Measurements from ENCODE around the gene ACE2.
"Not testable (repeated sequence)": the region's sequence is repeated elsewhere in the genome, so short reads cannot be mapped to it uniquely, and the experiment has no call there.

Gene ACE2

DNA sequence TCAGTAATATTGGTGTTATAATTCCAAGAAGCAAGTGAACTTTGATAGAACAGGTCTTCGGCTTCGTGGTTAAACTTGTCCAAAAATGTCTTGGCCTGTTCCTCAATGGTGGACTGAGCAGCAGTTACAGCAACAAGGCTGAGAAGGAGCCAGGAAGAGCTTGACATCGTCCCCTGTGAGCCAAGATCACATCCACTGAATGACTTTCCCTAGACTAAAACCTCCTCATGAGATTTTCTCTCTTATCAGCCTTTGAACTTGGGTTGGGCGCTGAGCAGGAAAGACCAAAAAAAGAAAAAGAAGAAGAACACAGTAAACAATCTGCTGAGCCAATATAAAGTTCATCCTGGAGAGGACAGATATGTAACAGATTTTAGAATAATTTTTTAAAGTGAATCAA lies at the start of gene ACE2:
Gene ACE2 (minus strand): TSS at position 216 of the 400 bp plus-strand sequence. CDS start 49 bp downstream, at position 167.
- DNase-seq (ENCODE audit: low read depth) = no peak

DNA sequence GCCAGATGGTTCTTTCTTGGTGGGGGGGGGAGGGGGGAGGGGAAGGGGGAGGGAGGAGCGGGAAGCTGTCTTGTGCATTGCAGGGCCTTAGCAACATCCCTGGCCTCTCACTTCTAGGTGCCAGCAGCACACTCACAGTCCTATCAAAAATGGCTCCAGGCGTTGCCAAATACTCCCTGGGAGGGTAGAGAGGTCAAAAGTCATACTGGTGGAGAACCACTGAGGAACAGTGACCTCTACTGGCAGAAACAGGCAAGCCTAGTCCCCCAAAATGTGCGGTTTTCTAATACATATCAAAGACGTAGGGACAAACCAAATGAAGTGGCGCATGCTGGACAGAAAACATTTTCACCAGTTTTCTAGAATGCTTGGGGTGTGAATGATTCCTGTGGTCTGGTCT lies 46.8 kb upstream of the ACE2 start:
- not testable (repeated sequence) for DNase-seq (ENCODE audit: low read depth)

DNA sequence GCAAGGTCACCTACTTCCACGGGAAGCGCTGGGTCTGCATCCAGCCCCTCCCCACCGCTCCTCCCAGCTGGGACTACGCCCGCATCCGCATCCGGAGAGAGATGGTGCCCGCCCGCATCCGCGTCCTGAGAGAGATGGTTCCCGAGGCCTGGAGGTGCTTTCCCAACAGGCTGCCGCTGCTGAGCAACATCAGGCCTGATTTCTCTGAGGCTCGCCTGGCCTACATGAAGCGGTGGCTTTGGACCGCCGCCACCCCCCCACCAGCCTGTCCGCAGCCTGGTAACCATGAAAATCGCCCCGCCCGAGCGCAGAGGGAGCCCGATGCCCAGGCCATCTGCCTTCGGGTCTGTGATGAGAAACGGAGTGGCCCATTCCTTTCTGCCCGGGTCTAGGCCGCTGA lies 45.8 kb upstream of the ACE2 start:
- DNase-seq (ENCODE audit: low read depth) = no peak

DNA sequence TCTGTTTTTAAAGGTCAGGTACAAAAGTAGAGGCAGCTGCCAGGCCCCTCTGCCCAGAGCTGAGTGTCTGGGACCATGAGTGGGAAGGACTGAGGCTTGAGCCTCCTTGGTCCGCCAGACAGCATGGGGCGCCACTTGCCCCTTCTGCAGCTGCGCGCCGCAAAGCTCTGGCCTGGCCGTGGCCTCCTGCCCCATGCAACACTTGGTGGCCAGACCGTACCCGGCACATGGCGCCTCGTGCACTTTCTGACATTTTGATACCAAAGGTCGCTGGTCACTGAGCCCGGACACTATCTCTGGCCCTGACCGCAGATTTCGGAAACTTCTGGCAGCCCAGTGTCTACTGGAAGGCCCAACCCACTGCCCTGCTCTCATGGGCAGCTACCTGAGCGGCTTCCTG lies 45.3 kb upstream of the ACE2 start:
- no peak for DNase-seq (ENCODE audit: low read depth)

DNA sequence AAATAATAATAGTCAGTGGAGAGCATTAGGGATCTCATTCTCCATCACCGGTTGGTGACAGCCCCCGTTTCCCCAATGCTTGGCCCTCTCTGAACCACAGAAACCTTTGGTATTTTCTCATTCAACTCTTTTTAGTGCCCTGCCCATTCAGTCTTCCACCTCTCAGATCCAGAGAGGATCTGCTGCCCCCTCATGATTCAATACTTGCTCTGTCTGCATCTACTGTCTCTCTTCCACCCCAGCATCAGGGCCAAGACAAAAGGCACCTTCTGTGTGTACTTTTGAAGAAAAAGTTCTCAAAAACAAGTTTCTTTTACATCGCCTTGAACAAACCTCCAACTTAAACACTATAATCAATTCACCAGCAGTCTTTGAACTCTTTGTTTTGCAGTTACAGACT lies 44.5 kb upstream of the ACE2 start:
- DNase-seq (ENCODE audit: low read depth) = no peak

DNA sequence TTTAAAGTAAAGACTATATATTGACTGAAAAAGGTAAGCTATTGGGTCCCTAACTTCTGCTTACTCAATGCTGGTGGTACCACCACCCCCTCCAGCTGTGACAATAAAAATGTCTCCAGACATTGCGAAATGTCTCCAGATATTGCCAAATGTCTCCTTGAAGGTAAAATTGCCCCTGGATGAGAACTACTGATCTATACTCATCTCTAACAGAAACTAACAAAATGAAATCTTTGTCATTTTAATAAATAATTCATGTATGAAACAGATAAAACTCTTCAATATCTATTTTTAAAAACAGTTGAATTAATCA lies 43.8 kb upstream of the ACE2 start:
- DNase-seq (ENCODE audit: low read depth) = no peak

DNA sequence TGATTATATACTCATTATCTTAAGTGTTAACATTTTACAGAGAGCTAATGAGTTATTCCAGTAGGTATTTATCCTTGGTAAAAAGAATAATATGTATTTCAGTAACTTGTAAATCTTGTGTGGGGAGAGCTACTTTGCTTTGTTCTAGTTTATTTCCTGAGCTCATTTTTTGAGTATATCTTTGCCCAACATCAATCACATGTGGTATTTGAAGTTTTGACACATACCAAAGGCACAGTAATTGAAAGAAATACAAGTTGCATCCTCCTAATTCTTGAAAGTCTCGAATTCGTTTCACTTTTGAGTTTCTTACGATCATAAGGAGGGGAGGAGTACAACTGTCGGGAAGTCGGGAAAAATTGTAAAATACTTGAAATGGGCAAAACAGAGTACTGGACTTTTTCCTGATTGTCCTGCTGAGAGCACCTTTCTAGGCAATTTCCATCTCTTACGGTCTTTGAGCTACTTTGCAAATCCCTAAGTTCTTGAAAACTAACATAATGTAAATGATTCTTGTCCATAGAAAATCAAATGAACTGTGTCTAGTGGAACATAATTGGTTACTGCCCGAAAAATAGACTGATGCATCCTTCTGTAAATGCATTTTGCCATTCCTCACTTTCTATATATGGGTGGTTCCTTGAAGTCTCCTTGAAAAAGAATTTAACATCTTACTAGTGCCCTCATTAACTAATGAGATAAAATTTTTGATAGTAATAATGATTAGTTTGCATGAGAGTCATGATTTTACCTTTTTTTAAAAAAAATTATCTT lies 43.2 kb upstream of the ACE2 start:
- no peak for DNase-seq (ENCODE audit: low read depth)

DNA sequence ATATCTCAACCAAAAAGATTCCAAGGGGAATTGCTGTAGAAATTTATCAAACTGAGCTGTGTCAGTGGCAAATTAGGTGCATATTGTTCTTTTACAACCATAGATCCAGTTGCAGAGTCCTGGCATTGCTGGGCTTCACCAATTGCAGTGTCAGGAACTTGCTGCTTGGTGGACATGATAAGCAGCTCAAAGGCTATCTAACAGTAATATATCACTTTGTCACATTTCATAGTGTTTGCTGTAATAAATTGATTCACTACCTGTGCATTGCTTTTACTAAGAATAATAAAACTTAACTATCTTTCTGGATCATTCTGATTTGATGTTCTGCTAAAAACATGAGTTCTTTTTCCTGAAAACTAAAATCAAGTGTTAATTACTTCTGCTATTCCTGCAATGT lies 30.9 kb upstream of the ACE2 start:
- no peak for DNase-seq (ENCODE audit: low read depth)

DNA sequence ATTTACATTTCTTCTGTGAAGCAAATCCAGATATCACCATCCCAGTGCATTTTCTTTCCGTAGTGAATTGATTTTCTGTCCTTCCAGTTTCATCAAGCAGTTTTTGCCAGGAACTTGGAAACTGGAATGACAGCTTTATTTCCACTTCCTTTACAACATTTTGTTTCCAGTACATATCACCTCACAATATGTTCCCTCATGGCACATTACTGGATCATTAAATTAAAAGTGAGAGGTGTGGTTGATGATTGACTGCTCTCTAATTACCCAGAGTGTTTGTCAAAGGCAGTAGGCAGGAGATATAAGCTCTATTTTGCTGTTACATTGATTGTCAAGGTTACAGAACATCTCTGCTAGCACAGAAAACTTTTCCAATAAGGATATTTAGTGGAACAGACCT lies 22.3 kb upstream of the ACE2 start:
- DNase-seq (ENCODE audit: low read depth) = no peak

DNA sequence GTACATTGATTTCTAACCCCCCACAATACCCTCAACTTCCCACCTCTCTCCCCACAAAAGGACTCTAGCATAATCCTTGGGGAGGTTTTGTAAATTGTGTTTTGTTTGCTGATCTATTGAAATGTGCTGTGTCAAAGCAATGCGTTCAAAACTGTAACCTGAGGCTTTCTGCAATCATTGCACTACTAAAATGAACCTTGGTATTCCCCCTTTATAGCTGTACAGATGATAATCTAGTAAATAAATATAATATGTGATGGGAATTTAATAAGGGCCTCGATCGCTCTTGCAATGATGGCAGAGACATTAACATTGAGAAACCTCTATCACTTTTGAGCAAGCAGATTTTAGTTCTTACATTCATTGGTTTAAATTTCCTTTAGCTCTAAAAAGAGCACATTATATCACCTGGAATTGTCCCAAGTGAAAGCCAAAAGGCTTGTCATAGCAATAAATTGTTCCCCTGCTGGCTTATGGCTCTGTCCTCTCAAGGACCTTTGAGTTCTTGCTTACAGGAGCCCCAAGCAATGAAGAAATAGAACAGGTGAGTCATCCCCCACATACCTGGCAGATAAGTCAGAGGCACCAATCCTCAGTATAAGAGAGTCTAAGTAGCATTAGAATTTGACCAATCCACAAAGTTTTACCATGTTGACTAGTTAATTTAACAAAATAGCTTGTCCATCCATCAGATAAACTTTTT lies 18.4 kb upstream of the ACE2 start:
- no peak for DNase-seq (ENCODE audit: low read depth)

DNA sequence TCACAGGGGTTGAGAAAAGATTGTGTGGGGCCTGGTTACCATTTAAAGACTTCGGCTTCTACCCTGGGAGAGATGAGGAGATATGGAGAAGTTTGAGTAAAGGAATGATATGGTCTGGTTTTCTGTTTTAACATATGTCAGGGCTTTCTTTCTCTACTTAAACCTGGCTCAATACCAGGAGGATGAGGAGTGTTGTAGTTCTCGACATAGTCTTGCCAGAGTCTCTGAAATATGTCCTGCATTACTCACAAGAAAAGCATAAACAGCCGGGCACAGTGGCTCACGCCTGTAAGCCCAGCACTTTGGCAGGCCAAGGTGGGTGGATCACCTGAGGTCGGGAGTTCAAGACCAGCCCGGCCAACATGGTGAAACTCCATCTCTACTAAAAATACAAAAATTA lies 16.4 kb upstream of the ACE2 start:
- no peak for DNase-seq (ENCODE audit: low read depth)

DNA sequence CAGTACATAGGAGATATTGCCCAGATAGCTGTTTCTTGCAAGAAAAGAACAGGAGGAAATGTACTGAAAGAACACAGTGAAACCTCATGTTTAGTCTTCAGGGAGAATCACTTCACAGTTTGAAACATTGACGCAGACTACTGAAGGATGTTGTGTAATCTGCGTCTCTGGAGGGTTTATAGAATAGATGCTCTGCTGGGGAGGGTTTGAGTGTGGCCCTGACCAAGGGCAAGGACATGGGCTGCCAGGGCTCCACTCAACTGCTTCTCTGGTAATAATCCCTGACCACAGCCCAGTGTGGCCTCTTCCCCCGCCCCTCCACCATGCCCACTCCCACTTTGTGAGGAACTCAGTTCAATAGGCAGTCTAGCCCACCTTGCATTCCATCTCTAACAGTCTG lies 15.8 kb upstream of the ACE2 start:
- DNase-seq (ENCODE audit: low read depth) = no peak

DNA sequence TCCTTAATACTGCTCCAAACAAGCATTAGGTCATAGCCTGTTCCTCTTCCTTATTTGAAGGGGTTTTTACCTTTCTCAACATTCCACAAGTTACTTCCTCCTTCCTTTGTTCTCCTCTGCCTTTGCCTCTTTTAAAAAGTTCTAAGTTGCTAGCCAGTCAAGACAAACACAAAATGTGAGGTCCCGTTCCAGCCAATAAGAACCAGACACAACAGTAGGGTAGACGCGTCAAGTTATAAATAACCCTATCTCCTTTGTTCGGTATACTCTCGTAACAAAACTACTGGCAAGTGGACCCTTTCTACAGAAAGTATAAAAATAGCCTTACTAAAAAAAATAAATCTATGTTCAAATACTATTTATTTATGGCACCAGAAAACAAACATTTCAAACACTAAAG lies 6.3 kb upstream of the ACE2 start:
- no peak for DNase-seq (ENCODE audit: low read depth)

DNA sequence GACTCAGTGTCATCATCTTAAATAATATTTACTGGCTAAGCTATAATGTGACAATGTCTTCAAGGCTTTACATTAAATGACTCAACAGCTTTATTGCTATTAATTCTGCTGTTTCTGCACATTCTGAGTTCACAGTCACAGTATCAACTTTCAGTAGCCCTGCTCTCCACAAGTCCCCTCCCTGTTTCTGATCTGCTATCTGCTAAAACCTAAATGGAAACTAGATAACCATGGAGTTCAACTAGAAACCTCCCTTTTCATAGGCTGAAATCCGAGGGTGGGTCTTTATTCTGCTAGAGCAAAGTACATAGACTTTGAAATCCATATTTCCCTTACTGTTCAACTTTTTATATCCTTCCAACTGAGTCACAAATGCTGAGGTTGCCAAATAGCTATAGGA lies 5.4 kb upstream of the ACE2 start:
- no peak for DNase-seq (ENCODE audit: low read depth)

DNA sequence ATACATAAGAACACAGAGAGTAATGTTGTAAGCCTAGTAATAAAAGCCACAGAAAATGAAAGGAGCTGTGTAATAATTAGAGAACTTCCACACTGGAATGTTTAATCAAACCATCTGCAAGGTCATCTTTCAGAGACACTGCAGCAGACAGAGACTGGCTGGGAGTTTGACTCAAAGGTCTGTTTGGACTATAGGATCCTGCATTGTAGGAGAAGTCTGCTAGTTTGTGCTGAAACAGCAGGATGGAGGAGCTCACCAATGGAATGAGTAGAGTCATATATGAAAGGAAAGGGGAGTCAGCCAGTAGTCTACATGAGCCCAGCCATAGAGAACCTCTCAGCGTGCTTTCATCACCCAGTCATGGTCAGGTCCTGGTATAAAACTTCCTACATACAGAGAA lies 4.5 kb upstream of the ACE2 start:
- no peak for DNase-seq (ENCODE audit: low read depth)

DNA sequence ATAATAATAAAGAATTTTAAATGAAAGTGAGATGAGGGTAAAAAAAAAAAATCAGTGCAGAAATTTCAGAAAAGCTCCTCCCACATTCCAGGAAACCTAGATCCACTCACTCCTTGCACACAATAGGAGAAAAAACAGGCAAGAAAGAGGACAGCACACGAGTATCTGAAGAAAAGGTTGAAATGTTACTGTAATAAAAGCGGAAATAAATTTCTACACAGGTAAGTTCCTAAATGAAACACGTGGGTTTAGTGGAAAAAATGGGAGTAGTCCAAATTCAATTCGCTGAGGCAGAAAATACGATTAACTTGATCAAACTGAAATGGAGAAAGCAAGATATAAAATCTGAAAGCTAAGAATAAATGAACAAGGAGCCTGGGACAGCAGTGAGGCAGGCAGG lies 2.0 kb upstream of the ACE2 start:
- DNase-seq (ENCODE audit: low read depth) = no peak

DNA sequence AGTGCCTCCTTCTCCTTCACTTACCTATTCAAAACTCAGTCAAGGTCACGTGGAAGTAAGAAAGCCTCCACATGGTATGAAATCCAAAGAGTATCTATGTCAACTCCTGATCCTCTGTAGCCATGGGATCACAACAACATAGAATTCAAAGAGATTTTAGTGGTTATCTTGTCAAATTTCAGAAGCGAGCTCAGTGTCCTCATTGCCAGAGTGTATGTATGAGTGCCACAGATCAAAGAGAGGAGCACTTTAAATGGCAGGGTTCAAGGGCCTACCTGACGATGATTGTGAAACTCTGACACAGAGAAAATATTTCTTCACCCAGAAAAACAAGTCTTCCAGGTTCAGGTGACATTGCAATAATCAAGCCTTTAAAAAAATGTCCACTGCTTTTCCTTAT lies 1.2 kb upstream of the ACE2 start:
- DNase-seq (ENCODE audit: low read depth) = no peak

DNA sequence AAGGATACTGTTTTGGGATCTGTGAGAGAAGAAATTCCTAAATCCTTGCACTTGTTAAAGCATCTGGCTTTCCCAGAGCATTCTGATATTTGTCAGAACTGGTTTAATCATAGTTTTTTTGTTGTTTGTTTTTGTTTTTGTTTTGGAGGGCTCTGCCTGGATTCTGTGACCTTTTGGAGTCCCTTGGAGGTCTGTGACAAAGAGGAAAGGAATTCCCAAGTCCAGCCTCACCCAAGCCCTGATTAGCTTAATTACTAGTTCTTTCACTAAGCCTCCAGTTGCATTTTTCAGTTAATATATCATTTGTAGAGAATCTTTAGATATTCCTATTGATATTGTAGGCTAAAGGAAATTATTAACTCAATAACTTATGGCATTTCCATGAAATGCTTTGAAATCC lies 711 bp downstream of the ACE2 start:
- DNase-seq (ENCODE audit: low read depth) = no peak

DNA sequence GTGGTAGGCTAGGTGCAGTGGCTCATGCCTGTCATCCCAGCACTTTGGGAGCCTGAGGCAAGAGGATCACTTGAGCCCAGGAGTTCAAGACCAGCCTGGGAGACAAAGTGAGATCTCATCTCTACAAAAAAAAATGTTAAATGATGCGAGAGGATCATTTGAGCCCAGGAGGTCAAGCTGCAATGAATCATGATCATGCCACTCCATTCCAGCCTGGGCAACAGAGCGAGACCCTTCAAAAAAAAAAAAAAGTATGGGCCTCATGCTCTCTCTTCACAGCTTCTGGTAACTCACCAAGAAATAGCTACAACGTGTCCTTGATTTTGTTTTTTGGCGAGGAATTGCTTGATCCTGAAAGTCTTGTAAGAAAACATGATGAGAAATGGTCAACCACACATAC lies 1.3 kb downstream of the ACE2 start:
- DNase-seq (ENCODE audit: low read depth) = no peak

DNA sequence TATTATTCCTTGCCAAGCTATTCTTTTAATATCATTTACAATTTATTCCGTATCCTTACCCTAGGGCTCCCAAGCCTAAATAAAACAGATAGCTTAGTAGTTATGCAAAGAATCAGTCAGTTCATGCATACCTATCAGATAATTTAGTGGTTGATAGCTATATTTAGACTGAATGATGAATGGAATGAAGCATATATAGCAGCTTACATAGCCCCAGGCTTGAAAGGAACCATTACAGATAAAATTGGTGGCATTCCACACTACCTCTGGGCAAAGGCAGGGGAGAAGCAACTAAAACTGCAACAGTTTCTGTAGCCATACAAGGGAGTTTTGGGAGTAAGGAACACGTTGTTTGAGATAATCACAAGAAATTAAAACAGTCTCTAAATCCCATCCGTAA lies 2.7 kb downstream of the ACE2 start:
- no peak for DNase-seq (ENCODE audit: low read depth)

DNA sequence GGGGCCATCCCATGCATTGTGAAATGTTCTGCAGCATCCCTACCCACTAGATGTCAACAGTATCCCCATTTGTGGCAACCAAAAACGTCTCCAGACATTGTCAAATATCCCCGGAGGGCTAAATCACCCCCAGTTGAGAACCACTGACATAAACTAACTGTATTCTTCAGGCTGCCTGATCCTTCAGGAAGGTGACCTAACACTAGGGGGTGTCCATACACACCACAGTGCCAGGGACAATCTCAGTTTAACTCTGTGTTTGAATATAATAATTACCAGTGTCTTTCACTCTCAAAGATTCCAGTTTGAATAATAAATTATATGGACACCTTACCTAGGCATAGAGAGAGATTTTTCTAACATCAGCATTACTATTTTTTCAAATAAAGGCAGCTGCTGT lies 6.4 kb downstream of the ACE2 start:
- DNase-seq (ENCODE audit: low read depth) = no peak

DNA sequence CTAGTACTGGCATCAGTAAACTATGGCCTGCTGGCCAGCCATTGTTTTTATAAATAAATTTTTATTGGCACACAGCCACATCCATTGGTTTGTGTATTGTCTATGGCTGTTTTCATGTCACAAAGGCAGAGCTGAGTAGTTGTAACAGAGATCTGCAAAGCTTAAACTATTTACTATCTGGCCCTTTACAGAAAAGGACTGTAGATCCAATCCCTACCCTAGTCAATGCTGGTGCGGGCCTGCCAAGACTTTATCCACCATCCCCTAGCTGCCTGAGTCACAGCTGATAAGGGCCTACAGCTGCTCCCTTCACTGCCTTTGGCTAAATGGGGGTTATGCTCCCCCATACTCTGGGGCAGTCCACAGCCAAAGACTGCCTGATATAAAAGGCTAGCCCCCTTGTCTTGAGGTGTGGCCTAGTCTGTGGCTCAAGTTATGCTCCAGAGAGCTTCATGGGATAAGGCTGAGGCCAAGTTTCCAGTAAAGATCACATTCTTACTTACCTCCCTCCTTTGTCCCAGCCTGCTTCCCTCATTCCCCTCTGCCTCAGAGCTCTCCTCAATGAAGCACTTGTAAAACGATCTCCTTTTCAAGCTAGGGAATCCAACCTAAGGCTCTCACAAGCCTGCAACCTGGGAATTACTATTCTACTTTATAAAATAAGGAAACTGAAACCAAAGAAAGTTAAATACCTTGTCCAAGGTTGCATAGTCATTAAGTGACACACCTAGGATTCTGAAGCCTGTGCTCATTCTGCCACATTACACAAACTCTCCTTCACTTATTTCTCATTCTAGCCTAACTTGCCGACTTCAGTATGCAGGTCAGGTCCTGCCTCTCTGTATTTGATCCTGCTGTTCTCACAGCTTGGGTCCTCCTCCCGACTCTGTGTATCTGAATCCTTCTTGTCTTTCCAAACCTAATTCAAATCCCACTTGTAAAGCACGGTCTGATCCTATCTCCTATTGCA lies 20.7 kb downstream of the ACE2 start:
- DNase-seq (ENCODE audit: low read depth) = no peak

DNA sequence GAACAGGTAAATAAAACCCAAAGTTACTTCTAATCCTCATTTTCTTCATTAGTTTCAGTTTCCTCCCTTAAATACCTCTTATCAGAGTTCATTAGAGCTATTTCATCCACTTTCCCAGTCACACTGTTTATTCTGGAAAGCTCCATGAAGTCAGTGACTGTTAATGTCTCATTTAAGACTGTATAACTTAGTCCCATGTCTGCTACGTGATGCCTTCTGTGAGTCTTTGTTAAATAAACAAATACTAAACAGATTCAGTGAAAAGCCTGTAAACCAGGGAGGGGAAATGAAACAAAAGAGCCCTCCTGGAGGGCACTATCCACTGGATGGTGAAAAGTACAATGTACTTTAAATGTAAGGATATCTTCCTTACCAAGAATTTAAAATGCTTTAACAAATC lies 24.7 kb downstream of the ACE2 start:
- DNase-seq (ENCODE audit: low read depth) = no peak

Data from non-pigmented ciliary epithelial cell (primary cell).